GM23338 (cell line): ENCODE measurements around the gene CNTNAP2.

Source experiments
- CREB1 ChIP-seq: fragments of 250-450 bp; sonication (Bioruptor Pico); IDR thresholded peaks from 2 replicates; pipeline ENCODE4 v1.5.0; 2020; ENCODE audit warnings: low read depth, mild to moderate bottlenecking, moderate library complexity
- EZH2 ChIP-seq: fragments of 200-600 bp; sonication (generic); IDR thresholded peaks from one replicate; pipeline ENCODE4 v1.8.0; 2017; ENCODE audit warnings: antibody characterized with exemption, mild to moderate bottlenecking, low read depth; ENCODE audit not compliant: unreplicated experiment
- EZH2phosphoT487 ChIP-seq: fragments of 200-600 bp; sonication (generic); IDR thresholded peaks from one replicate; pipeline ENCODE4 v1.8.1; 2018; ENCODE audit warnings: antibody characterized with exemption; ENCODE audit not compliant: unreplicated experiment
- JUNB ChIP-seq: IDR thresholded peaks from one replicate; pipeline ENCODE4 v1.6.1; 2016; ENCODE audit warnings: antibody characterized with exemption; ENCODE audit not compliant: unreplicated experiment
- POLR2AphosphoS5 ChIP-seq: IDR thresholded peaks from 2 replicates; pipeline ENCODE4 v1.6.1; 2016; ENCODE audit warnings: antibody characterized with exemption, low read depth
- STAT1 ChIP-seq: IDR thresholded peaks from one replicate; pipeline ENCODE4 v1.6.1; 2016; ENCODE audit warnings: antibody characterized with exemption; ENCODE audit not compliant: unreplicated experiment
- ZNF114 ChIP-seq: fragments of 250-450 bp; sonication (Bioruptor Pico); IDR thresholded peaks from 2 replicates; pipeline ENCODE4 v1.5.0; 2020; ENCODE audit warnings: mild to moderate bottlenecking, moderate library complexity
- ZNF331 ChIP-seq: fragments of 250-450 bp; sonication (Bioruptor Pico); IDR thresholded peaks from 2 replicates; pipeline ENCODE4 v1.5.0; 2020; ENCODE audit warnings: low read depth, mild to moderate bottlenecking, moderate library complexity
- TF ChIP-seq, protein P1 (sequence below), 2 experiments: fragments of 200-600 bp in 1 of 2; sonication (generic) in 1 of 2; conservative IDR thresholded peaks; 2 replicates each; pipeline versions ENCODE4 v1.5.1 to v1.6.1; 2016 to 2017; ENCODE audit warnings: antibody characterized with exemption in 2 of 2, low read depth in 2 of 2, mild to moderate bottlenecking in 2 of 2, moderate library complexity in 1 of 2
- TF ChIP-seq, protein P2 (sequence below): IDR thresholded peaks from one replicate; pipeline ENCODE4 v1.6.1; 2018; ENCODE audit warnings: antibody characterized with exemption; ENCODE audit not compliant: unreplicated experiment
- TF ChIP-seq, protein P3 (sequence below): IDR thresholded peaks from 2 replicates; pipeline ENCODE4 v1.6.1; 2016; ENCODE audit warnings: antibody characterized with exemption
- TF ChIP-seq, protein P4 (sequence below): fragments of 250-450 bp; sonication (Bioruptor Pico); IDR thresholded peaks from 2 replicates; pipeline ENCODE4 v1.5.0; 2020; ENCODE audit warnings: mild to moderate bottlenecking, moderate library complexity

DNA sequence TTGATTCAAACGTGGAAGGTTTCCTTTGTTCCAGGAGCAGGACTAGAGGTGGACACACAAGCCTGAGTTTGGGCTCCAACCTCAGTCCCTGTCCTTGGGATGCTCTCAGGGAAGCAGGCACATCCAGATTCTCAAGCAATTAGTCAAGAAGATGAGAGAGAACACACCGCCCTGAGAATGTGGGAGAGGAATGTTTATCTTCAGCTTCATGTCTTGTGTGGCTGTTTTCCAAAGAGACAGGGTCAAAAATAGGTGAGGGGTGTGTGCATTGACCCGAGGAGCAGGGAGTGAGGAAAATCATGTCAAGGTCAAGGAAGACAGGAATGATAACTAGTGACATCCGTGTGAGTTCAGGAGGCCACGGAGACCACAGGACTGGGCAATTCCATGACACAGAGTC, 2001.8 kb downstream of the CNTNAP2 start:
- TF ChIP-seq, protein P1, sequence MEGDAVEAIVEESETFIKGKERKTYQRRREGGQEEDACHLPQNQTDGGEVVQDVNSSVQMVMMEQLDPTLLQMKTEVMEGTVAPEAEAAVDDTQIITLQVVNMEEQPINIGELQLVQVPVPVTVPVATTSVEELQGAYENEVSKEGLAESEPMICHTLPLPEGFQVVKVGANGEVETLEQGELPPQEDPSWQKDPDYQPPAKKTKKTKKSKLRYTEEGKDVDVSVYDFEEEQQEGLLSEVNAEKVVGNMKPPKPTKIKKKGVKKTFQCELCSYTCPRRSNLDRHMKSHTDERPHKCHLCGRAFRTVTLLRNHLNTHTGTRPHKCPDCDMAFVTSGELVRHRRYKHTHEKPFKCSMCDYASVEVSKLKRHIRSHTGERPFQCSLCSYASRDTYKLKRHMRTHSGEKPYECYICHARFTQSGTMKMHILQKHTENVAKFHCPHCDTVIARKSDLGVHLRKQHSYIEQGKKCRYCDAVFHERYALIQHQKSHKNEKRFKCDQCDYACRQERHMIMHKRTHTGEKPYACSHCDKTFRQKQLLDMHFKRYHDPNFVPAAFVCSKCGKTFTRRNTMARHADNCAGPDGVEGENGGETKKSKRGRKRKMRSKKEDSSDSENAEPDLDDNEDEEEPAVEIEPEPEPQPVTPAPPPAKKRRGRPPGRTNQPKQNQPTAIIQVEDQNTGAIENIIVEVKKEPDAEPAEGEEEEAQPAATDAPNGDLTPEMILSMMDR (conservative IDR thresholded peaks at IDR 0.05; ENCODE audit: low read depth in 2 of 2) = no peak
- TF ChIP-seq ZNF331 (CRISPR knock-in tag) = no peak
- TF ChIP-seq POLR2AphosphoS5 = no peak
- no peak for TF ChIP-seq EZH2phosphoT487
- TF ChIP-seq, protein P2, sequence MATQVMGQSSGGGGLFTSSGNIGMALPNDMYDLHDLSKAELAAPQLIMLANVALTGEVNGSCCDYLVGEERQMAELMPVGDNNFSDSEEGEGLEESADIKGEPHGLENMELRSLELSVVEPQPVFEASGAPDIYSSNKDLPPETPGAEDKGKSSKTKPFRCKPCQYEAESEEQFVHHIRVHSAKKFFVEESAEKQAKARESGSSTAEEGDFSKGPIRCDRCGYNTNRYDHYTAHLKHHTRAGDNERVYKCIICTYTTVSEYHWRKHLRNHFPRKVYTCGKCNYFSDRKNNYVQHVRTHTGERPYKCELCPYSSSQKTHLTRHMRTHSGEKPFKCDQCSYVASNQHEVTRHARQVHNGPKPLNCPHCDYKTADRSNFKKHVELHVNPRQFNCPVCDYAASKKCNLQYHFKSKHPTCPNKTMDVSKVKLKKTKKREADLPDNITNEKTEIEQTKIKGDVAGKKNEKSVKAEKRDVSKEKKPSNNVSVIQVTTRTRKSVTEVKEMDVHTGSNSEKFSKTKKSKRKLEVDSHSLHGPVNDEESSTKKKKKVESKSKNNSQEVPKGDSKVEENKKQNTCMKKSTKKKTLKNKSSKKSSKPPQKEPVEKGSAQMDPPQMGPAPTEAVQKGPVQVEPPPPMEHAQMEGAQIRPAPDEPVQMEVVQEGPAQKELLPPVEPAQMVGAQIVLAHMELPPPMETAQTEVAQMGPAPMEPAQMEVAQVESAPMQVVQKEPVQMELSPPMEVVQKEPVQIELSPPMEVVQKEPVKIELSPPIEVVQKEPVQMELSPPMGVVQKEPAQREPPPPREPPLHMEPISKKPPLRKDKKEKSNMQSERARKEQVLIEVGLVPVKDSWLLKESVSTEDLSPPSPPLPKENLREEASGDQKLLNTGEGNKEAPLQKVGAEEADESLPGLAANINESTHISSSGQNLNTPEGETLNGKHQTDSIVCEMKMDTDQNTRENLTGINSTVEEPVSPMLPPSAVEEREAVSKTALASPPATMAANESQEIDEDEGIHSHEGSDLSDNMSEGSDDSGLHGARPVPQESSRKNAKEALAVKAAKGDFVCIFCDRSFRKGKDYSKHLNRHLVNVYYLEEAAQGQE = no peak
- no peak for TF ChIP-seq EZH2
- no peak for TF ChIP-seq JUNB
- TF ChIP-seq CREB1 (CRISPR knock-in tag) = no peak
- TF ChIP-seq, protein P3, sequence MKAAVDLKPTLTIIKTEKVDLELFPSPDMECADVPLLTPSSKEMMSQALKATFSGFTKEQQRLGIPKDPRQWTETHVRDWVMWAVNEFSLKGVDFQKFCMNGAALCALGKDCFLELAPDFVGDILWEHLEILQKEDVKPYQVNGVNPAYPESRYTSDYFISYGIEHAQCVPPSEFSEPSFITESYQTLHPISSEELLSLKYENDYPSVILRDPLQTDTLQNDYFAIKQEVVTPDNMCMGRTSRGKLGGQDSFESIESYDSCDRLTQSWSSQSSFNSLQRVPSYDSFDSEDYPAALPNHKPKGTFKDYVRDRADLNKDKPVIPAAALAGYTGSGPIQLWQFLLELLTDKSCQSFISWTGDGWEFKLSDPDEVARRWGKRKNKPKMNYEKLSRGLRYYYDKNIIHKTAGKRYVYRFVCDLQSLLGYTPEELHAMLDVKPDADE = no peak
- no peak for TF ChIP-seq ZNF114 (CRISPR knock-in tag)
- no peak for TF ChIP-seq STAT1
- TF ChIP-seq, protein P4, sequence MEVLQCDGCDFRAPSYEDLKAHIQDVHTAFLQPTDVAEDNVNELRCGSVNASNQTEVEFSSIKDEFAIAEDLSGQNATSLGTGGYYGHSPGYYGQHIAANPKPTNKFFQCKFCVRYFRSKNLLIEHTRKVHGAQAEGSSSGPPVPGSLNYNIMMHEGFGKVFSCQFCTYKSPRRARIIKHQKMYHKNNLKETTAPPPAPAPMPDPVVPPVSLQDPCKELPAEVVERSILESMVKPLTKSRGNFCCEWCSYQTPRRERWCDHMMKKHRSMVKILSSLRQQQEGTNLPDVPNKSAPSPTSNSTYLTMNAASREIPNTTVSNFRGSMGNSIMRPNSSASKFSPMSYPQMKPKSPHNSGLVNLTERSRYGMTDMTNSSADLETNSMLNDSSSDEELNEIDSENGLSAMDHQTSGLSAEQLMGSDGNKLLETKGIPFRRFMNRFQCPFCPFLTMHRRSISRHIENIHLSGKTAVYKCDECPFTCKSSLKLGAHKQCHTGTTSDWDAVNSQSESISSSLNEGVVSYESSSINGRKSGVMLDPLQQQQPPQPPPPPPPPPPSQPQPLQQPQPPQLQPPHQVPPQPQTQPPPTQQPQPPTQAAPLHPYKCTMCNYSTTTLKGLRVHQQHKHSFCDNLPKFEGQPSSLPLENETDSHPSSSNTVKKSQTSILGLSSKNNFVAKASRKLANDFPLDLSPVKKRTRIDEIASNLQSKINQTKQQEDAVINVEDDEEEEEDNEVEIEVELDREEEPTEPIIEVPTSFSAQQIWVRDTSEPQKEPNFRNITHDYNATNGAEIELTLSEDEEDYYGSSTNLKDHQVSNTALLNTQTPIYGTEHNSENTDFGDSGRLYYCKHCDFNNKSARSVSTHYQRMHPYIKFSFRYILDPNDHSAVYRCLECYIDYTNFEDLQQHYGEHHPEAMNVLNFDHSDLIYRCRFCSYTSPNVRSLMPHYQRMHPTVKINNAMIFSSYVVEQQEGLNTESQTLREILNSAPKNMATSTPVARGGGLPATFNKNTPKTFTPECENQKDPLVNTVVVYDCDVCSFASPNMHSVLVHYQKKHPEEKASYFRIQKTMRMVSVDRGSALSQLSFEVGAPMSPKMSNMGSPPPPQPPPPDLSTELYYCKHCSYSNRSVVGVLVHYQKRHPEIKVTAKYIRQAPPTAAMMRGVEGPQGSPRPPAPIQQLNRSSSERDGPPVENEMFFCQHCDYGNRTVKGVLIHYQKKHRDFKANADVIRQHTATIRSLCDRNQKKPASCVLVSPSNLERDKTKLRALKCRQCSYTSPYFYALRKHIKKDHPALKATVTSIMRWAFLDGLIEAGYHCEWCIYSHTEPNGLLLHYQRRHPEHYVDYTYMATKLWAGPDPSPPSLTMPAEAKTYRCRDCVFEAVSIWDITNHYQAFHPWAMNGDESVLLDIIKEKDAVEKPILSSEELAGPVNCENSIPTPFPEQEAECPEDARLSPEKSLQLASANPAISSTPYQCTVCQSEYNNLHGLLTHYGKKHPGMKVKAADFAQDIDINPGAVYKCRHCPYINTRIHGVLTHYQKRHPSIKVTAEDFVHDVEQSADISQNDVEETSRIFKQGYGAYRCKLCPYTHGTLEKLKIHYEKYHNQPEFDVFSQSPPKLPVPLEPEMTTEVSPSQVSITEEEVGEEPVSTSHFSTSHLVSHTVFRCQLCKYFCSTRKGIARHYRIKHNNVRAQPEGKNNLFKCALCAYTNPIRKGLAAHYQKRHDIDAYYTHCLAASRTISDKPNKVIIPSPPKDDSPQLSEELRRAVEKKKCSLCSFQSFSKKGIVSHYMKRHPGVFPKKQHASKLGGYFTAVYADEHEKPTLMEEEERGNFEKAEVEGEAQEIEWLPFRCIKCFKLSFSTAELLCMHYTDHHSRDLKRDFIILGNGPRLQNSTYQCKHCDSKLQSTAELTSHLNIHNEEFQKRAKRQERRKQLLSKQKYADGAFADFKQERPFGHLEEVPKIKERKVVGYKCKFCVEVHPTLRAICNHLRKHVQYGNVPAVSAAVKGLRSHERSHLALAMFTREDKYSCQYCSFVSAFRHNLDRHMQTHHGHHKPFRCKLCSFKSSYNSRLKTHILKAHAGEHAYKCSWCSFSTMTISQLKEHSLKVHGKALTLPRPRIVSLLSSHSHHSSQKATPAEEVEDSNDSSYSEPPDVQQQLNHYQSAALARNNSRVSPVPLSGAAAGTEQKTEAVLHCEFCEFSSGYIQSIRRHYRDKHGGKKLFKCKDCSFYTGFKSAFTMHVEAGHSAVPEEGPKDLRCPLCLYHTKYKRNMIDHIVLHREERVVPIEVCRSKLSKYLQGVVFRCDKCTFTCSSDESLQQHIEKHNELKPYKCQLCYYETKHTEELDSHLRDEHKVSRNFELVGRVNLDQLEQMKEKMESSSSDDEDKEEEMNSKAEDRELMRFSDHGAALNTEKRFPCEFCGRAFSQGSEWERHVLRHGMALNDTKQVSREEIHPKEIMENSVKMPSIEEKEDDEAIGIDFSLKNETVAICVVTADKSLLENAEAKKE (CRISPR knock-in tag) = no peak
